ENCODE results near the gene EMX1. TPM values are rescaled to one million over a fixed set of nuclear protein-coding genes. Genes with fewer than 3 reads are reported as not detected.

Gene EMX1
- total RNA-seq = not detected

GRCh38 chr2:72917138-72917876 is at the start of gene EMX1:
Gene EMX1, plus strand, starts transcription at chr2:72917519. Its CDS starts 334 bp downstream, at chr2:72917853.
- peak within 1 kb of the TSS; percentile 72 for H3K4me3 Mint-ChIP-seq
- H3K36me3 Mint-ChIP-seq = no peaks in the 10 kb centered on the region
- H3K9me3 Mint-ChIP-seq = no peaks in the 10 kb centered on the region
- peaks cover 82% of the 10 kb centered on the region for H3K27me3 Mint-ChIP-seq
- peaks cover 28% of the 10 kb centered on the region for H3K4me1 Mint-ChIP-seq
- no peak within 1 kb of the TSS for H3K27ac Mint-ChIP-seq
- DNase-seq = peak; percentile 63

GRCh38 chr2:72871060-72871459 is 46.3 kb upstream of the EMX1 start:
- Mint-ChIP-seq H3K4me1 (no peaks in the 10 kb centered on the region), H3K4me3 (no peak overlapping the region), H3K27ac (no peak overlapping the region), H3K27me3 (peaks cover 61% of the 10 kb centered on the region), H3K36me3 (no peaks in the 10 kb centered on the region), H3K9me3 (peaks cover 5% of the 10 kb centered on the region)
- no peak for DNase-seq

- peaks cover 5% of the 10 kb centered on the region for H3K9me3 Mint-ChIP-seq
- H3K27ac Mint-ChIP-seq = no peak overlapping the region
- H3K27me3 Mint-ChIP-seq = peaks cover 58% of the 10 kb centered on the region
- H3K4me1 Mint-ChIP-seq = no peaks in the 10 kb centered on the region
- H3K36me3 Mint-ChIP-seq = no peaks in the 10 kb centered on the region
- no peak for DNase-seq
- no peak overlapping the region for H3K4me3 Mint-ChIP-seq
Observed at GRCh38 chr2:72871880-72872279, 45.4 kb upstream of the EMX1 start.

GRCh38 chr2:72883356-72883962 is 33.9 kb upstream of the EMX1 start:
- Mint-ChIP-seq H3K27me3 (peaks cover 65% of the 10 kb centered on the region), H3K4me3 (no peak overlapping the region), H3K36me3 (no peaks in the 10 kb centered on the region), H3K27ac (no peak overlapping the region), H3K4me1 (peaks cover 9% of the 10 kb centered on the region), H3K9me3 (no peaks in the 10 kb centered on the region)
- DNase-seq = no peak

- Mint-ChIP-seq H3K27ac (no peak overlapping the region), H3K9me3 (no peaks in the 10 kb centered on the region), H3K36me3 (peaks cover 4% of the 10 kb centered on the region), H3K27me3 (peaks cover 63% of the 10 kb centered on the region), H3K4me1 (peaks cover 13% of the 10 kb centered on the region), H3K4me3 (peak overlapping the region; percentile 62)
- no peak for DNase-seq
Observed at GRCh38 chr2:72886505-72887031, 30.8 kb upstream of the EMX1 start.

- Mint-ChIP-seq H3K27me3 (peaks cover 62% of the 10 kb centered on the region), H3K27ac (no peak within 1 kb of the TSS), H3K4me1 (peaks cover 13% of the 10 kb centered on the region), H3K4me3 (peak within 1 kb of the TSS; percentile 78), H3K36me3 (peaks cover 6% of the 10 kb centered on the region), H3K9me3 (no peaks in the 10 kb centered on the region)
- DNase-seq = peak; percentile 82
Observed at GRCh38 chr2:72887032-72887739, 30.1 kb upstream of the EMX1 start, which contains the start of gene SPR. Gene SPR, plus strand, starts transcription at chr2:72887408. Its CDS starts 25 bp downstream, at chr2:72887433.

GRCh38 chr2:72887740-72888437 is 29.4 kb upstream of the EMX1 start:
- Mint-ChIP-seq H3K36me3 (peaks cover 6% of the 10 kb centered on the region), H3K4me3 (peak overlapping the region; percentile 78), H3K4me1 (peaks cover 13% of the 10 kb centered on the region), H3K27me3 (peaks cover 58% of the 10 kb centered on the region), H3K27ac (no peak overlapping the region), H3K9me3 (no peaks in the 10 kb centered on the region)
- DNase-seq = peak; percentile 59

GRCh38 chr2:72888438-72889202 is 28.7 kb upstream of the EMX1 start:
- H3K27ac Mint-ChIP-seq = no peak overlapping the region
- peaks cover 56% of the 10 kb centered on the region for H3K27me3 Mint-ChIP-seq
- peaks cover 13% of the 10 kb centered on the region for H3K4me1 Mint-ChIP-seq
- no peak for DNase-seq
- H3K4me3 Mint-ChIP-seq = peak overlapping the region; percentile 78
- no peaks in the 10 kb centered on the region for H3K9me3 Mint-ChIP-seq
- peaks cover 6% of the 10 kb centered on the region for H3K36me3 Mint-ChIP-seq

GRCh38 chr2:72889991-72890390 is 27.3 kb upstream of the EMX1 start:
- peaks cover 6% of the 10 kb centered on the region for H3K36me3 Mint-ChIP-seq
- no peak overlapping the region for H3K27ac Mint-ChIP-seq
- peaks cover 13% of the 10 kb centered on the region for H3K4me1 Mint-ChIP-seq
- no peaks in the 10 kb centered on the region for H3K9me3 Mint-ChIP-seq
- peaks cover 53% of the 10 kb centered on the region for H3K27me3 Mint-ChIP-seq
- DNase-seq = no peak
- no peak overlapping the region for H3K4me3 Mint-ChIP-seq

GRCh38 chr2:72891091-72891818 is 26.1 kb upstream of the EMX1 start:
- peaks cover 6% of the 10 kb centered on the region for H3K36me3 Mint-ChIP-seq
- peaks cover 48% of the 10 kb centered on the region for H3K27me3 Mint-ChIP-seq
- H3K9me3 Mint-ChIP-seq = no peaks in the 10 kb centered on the region
- no peak overlapping the region for H3K4me3 Mint-ChIP-seq
- DNase-seq = no peak
- no peak overlapping the region for H3K27ac Mint-ChIP-seq
- H3K4me1 Mint-ChIP-seq = peaks cover 13% of the 10 kb centered on the region

- Mint-ChIP-seq H3K4me1 (peaks cover 8% of the 10 kb centered on the region), H3K9me3 (no peaks in the 10 kb centered on the region), H3K36me3 (peaks cover 6% of the 10 kb centered on the region), H3K4me3 (no peak overlapping the region), H3K27ac (no peak overlapping the region), H3K27me3 (peaks cover 49% of the 10 kb centered on the region)
- peak; percentile 59 for DNase-seq
Observed at GRCh38 chr2:72892506-72893173, 24.7 kb upstream of the EMX1 start.

GRCh38 chr2:72893594-72894319 is 23.6 kb upstream of the EMX1 start:
- H3K4me3 Mint-ChIP-seq = no peak overlapping the region
- H3K27ac Mint-ChIP-seq = no peak overlapping the region
- no peaks in the 10 kb centered on the region for H3K9me3 Mint-ChIP-seq
- DNase-seq = peak; percentile 52
- peaks cover 49% of the 10 kb centered on the region for H3K27me3 Mint-ChIP-seq
- peaks cover 2% of the 10 kb centered on the region for H3K4me1 Mint-ChIP-seq
- H3K36me3 Mint-ChIP-seq = peaks cover 6% of the 10 kb centered on the region

GRCh38 chr2:72894514-72894913 is 22.8 kb upstream of the EMX1 start:
- H3K27ac Mint-ChIP-seq = no peak overlapping the region
- no peak overlapping the region for H3K4me3 Mint-ChIP-seq
- DNase-seq = no peak

More at GRCh38 chr2:72894514-72894913, 22.8 kb upstream of the EMX1 start:
- Mint-ChIP-seq H3K36me3 (peaks cover 4% of the 10 kb centered on the region), H3K27me3 (peaks cover 52% of the 10 kb centered on the region), H3K4me1 (no peaks in the 10 kb centered on the region), H3K9me3 (no peaks in the 10 kb centered on the region)
